Esophagus squamous epithelium (tissue), 4 donors: ENCODE measurements around the gene MTAP.

Experiments used
- POLR2A ChIP-seq, 4 donors: fragments of 450-650 bp; IDR thresholded peaks; one replicate each; pipeline ENCODE4 v1.6.1; 2017; ENCODE audit warnings: antibody characterized with exemption in 4 of 4, mild to moderate bottlenecking in 4 of 4, moderate library complexity in 3 of 4
- TF ChIP-seq, protein P1 (sequence below), 6 experiments: fragments of 450-650 bp in 4 of 6; fragments of 200-600 bp in 2 of 6; sonication (generic) in 2 of 6; IDR thresholded peaks; one replicate each; pipeline ENCODE4 v1.5.1; 2016 to 2019; ENCODE audit warnings: antibody characterized with exemption in 6 of 6, mild to moderate bottlenecking in 4 of 6, moderate library complexity in 4 of 6

DNA sequence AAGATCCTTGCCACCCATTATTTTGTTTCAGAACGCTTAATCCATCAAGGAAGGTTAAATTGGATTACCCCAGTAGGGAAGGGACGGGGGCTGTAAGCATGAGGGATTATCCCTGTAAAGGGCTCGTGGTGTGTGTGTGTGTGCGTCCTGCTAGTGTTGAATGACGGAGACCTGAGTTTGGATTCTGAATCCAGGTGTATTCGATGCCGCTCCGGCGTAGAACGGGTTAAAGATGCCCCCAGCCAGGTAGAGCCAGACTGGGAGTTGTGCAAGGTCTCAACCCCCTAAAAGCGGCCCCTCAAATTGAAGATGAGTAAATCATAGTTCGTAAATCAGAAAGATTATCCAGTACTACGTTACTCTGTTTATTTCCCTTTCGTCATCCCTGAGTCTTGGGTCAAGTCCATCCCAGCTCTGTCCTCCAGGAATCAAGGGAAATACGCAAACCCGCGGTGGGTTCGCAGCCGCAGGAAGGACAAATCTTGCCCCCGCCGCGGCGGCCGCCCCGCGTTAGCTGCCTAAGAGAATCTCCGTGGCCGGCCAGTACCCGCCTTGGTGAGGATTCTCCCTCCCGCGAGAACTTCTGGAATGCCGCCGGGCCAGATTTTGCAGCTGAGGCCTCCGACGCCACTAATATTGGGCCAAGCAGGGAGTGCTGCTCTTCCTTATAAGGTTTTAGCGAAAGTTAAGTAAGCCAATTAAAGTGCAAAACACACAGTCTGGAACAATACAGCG is 586 bp upstream of the MTAP start:
- TF ChIP-seq, protein P1, sequence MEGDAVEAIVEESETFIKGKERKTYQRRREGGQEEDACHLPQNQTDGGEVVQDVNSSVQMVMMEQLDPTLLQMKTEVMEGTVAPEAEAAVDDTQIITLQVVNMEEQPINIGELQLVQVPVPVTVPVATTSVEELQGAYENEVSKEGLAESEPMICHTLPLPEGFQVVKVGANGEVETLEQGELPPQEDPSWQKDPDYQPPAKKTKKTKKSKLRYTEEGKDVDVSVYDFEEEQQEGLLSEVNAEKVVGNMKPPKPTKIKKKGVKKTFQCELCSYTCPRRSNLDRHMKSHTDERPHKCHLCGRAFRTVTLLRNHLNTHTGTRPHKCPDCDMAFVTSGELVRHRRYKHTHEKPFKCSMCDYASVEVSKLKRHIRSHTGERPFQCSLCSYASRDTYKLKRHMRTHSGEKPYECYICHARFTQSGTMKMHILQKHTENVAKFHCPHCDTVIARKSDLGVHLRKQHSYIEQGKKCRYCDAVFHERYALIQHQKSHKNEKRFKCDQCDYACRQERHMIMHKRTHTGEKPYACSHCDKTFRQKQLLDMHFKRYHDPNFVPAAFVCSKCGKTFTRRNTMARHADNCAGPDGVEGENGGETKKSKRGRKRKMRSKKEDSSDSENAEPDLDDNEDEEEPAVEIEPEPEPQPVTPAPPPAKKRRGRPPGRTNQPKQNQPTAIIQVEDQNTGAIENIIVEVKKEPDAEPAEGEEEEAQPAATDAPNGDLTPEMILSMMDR (IDR thresholded peaks at IDR 0.05), result no peak
- TF ChIP-seq POLR2A (IDR thresholded peaks at IDR 0.05), result no peak
